GM13976 (cell line): ENCODE results near the gene WFDC6.

Experiments used
- DNase-seq: peaks from one replicate; pipeline ENCODE4 v3.0.0; 2012; ENCODE audit warnings: low spot score
- in situ Hi-C: fragments of 300-500 bp; cut with MboI; formaldehyde crosslinking; loops from one replicate; pipeline ENCODE4 v1.12.0; 2022; ENCODE audit warnings: low sequenced_read_pairs, mixed read lengths, inconsistent platforms; ENCODE audit not compliant: unreplicated experiment
- TF ChIP-seq, protein P1 (sequence below): IDR thresholded peaks from 2 replicates; pipeline ENCODE4 v1.5.1; 2012; ENCODE audit warnings: borderline replicate concordance, mild to moderate bottlenecking; ENCODE audit not compliant: insufficient read depth; ENCODE audit errors: extremely low read depth, missing control alignments, control extremely low read depth

The WFDC6 gene

GRCh38 chr20:45496166-45496565 lies 43.1 kb downstream of the WFDC6 start:
- in situ Hi-C loops: no loop called here
- TF ChIP-seq, protein P1, sequence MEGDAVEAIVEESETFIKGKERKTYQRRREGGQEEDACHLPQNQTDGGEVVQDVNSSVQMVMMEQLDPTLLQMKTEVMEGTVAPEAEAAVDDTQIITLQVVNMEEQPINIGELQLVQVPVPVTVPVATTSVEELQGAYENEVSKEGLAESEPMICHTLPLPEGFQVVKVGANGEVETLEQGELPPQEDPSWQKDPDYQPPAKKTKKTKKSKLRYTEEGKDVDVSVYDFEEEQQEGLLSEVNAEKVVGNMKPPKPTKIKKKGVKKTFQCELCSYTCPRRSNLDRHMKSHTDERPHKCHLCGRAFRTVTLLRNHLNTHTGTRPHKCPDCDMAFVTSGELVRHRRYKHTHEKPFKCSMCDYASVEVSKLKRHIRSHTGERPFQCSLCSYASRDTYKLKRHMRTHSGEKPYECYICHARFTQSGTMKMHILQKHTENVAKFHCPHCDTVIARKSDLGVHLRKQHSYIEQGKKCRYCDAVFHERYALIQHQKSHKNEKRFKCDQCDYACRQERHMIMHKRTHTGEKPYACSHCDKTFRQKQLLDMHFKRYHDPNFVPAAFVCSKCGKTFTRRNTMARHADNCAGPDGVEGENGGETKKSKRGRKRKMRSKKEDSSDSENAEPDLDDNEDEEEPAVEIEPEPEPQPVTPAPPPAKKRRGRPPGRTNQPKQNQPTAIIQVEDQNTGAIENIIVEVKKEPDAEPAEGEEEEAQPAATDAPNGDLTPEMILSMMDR: no peak
- DNase-seq: no peak

- in situ Hi-C loops: no loop called here
These were observed 43.8 kb downstream of the WFDC6 start for GRCh38 chr20:45495501-45495941.

DNA sequence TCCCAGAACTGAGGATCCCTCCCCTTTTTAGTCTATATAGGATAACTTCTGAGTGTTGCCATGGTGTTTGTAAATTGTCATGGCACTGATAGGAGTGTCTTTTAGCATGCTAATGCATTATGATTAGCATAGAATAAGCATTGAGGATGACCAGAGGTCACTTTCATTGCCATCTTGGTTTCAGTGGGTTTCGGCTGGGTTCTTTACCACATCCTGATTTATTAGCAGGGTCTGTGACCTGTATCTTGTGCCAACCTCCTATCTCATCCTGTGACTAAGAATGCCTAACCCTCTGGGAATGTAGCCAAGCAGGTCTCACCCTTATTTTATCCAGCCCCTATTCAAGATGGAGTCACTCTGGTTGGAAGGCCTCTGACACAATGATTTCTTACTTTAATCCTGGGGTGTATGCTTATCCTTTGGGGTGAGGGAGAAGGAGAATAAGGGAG lies 50.2 kb downstream of the WFDC6 start:
- in situ Hi-C loops: no loop called here
- TF ChIP-seq, protein P1: no peak

More at GRCh38 chr20:45495501-45495941, 43.8 kb downstream of the WFDC6 start:
- DNase-seq: no peak
- TF ChIP-seq, protein P1: no peak

DNA sequence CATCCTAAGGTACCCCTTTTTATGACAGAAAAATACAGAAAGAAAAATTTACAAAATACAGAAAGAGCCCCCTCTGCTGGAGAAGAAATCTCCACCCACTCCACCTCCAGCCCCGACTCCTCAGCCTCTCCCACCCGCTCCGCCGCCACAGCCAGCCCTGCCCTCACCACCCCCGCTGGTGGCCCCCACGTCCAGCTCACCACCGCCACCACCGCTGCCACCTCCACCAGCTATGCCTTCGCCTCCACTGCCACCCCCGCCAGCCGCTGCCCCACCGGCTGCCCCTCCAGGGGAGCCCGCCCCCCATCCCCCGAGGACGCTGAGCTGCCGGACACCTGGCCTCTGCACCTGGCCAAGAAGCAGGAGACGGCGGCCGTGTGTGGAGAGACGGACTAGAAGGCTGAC lies 52.0 kb downstream of the WFDC6 start:
- TF ChIP-seq, protein P1: no peak
- peak; percentile 34 for DNase-seq
- in situ Hi-C loops: no loop called here

More for the DNA sequence above, 50.2 kb downstream of the WFDC6 start:
- no peak for DNase-seq

DNA sequence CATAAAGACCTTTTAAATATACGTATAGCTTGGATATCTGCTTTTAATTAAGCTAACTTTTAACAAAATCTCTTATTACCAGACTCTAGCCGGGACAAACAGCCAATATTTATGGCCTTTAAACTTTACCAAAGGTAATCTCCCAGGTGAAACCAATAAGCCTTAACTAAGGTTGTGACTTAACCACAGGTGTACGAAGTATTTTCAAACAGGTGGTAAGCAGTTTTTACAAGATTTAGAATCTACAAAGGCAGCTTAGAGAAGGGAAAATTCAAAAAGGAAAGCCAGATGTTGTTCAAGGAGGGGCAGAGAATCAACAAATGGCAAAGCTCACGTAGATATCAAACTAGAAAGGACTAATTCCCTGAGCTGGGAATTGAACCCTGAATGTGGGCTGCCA lies 53.9 kb downstream of the WFDC6 start:
- no peak for DNase-seq
- TF ChIP-seq, protein P1: no peak
- in situ Hi-C loops: no loop called here

DNA sequence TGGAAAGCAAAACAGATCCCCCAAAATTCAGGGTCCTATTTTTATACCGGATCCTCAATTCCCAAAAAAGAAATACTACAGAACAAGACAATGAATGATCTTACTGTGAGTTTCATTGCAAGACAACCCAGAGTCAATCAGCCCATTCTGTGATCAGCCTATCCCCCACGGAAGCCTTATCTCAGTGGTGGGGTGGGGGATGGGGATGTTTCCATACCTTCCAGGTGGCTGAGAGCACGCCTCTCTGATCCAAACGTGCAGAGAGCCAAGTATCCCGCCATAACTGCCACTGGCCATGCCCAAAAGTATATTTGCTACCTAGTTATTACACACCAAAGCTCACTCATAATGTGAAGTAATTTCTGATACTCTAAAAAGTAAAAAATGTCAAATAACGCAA lies 54.6 kb downstream of the WFDC6 start:
- TF ChIP-seq, protein P1: no peak
- no peak for DNase-seq
- in situ Hi-C loops: no loop called here
